ENCODE results near the gene MRPL51.

DNA sequence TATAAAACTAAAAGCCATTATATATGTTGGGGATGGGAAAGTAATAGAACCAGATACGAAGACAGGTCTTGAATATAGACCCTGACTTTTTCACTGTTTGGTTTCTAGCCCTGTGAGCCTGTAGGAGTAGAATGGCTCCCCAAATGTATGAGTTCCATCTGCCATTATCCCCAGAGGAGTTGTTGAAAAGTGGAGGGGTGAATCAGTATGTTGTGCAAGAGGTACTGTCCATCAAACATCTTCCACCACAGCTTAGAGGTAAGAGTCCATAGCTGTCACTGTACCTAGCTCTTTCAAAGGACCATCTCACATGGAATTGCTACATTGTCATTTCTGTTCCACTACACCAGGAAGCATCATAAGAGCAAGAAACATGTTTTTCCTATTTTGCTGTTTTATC, 1.9 kb upstream of the MRPL51 start:
- TF ChIP-seq EZH2 (IDR thresholded peaks at IDR 0.05; ENCODE audit: insufficient read depth, poor library complexity, severe bottlenecking) = no peak
- no peak for TF ChIP-seq EZH2phosphoT487 (IDR thresholded peaks at IDR 0.05; ENCODE audit: insufficient read depth, low read depth)
